K562 (cell line): Measurements from ENCODE around the gene FAM174C.

ENCODE experiments used
- CTCF ChIP-seq, 3 experiments: IDR thresholded peaks in 2 of 3; conservative IDR thresholded peaks in 1 of 3; 2 replicates each; pipeline ENCODE4 v1.5.1; 2011 to 2012; ENCODE audit warnings: low read length in 3 of 3, mild to moderate bottlenecking in 3 of 3, control low read depth in 2 of 3, improper control_type of control experiment in 1 of 3, inconsistent platforms in 1 of 3, low read depth in 1 of 3, mixed read lengths in 1 of 3, moderate library complexity in 1 of 3; ENCODE audit not compliant: insufficient read depth in 2 of 3
- EP300 ChIP-seq: IDR thresholded peaks from 2 replicates; pipeline ENCODE4 v1.6.1; 2012; ENCODE audit warnings: low read length, improper control_type of control experiment
- HDAC2 ChIP-seq: fragments of 450-650 bp; IDR thresholded peaks from 2 replicates; pipeline ENCODE4 v1.6.1; 2016; ENCODE audit warnings: mild to moderate bottlenecking
- IRF1 ChIP-seq: sonication (generic); formaldehyde crosslinking; IDR thresholded peaks from 2 replicates; pipeline ENCODE4 v1.8.0; 2022; ENCODE audit warnings: missing genetic modification reagents, mild to moderate bottlenecking, borderline replicate concordance
- MAFK ChIP-seq: IDR thresholded peaks from 2 replicates; pipeline ENCODE4 v1.6.1; 2011; ENCODE audit warnings: low read length, improper control_type of control experiment
- MEF2D ChIP-seq: conservative IDR thresholded peaks from 2 replicates; pipeline ENCODE4 v1.6.1; 2016; ENCODE audit warnings: low read depth, missing genetic modification characterization, missing compliant biosample characterization
- PHF20 ChIP-seq: fragments of 450-650 bp; IDR thresholded peaks from 2 replicates; pipeline ENCODE4 v1.6.1; 2018; ENCODE audit not compliant: partially characterized antibody
- RBBP5 ChIP-seq: fragments of 200-600 bp; sonication (generic); IDR thresholded peaks from 2 replicates; pipeline ENCODE4 v1.6.1; 2012; ENCODE audit warnings: borderline replicate concordance, mild to moderate bottlenecking, low read length, control low read depth, inconsistent platforms; ENCODE audit not compliant: insufficient read depth, poor library complexity, severe bottlenecking
- REST ChIP-seq, 2 experiments: fragments of 450-650 bp; formaldehyde crosslinking in 1 of 2; IDR thresholded peaks; 2 replicates each; pipeline versions ENCODE4 v1.4.0 to v1.6.1; 2014 to 2020; ENCODE audit warnings: mild to moderate bottlenecking in 2 of 2, borderline replicate concordance in 1 of 2, low read depth in 1 of 2
- TAF1 ChIP-seq: IDR thresholded peaks from 2 replicates; pipeline ENCODE4 v1.6.1; 2011; ENCODE audit warnings: mild to moderate bottlenecking, low read length, moderate library complexity; ENCODE audit not compliant: insufficient read depth, control insufficient read depth, severe bottlenecking; ENCODE audit errors: extremely low read depth
- ZNF146 ChIP-seq: IDR thresholded peaks from one replicate; pipeline ENCODE4 v1.6.1; 2018; ENCODE audit warnings: missing compliant biosample characterization; ENCODE audit not compliant: unreplicated experiment

- TF ChIP-seq RBBP5 (no peak), HDAC2 (no peak), MEF2D (tag) (no peak), CTCF (IDR thresholded peaks at IDR 0.05 in 2 of 3, conservative IDR thresholded peaks at IDR 0.05 in 1 of 3; ENCODE audit: insufficient read depth in 2 of 3, low read depth in 1 of 3, low read length in 3 of 3) (no peak), MAFK (no peak), ZNF146 (CRISPR knock-in tag) (no peak), EP300 (no peak), IRF1 (no peak), TAF1 (no peak), REST (IDR thresholded peaks at IDR 0.05; ENCODE audit: borderline replicate concordance) (no peak), REST (CRISPR knock-in tag; IDR thresholded peaks at IDR 0.05; ENCODE audit: low read depth) (no peak), PHF20 (no peak)
Observed at GRCh38 chr19:1237027-1237659, 38.2 kb upstream of the FAM174C start.
